Lower leg skin (tissue), 4 donors: ENCODE data around the gene STAP2. TPM values are rescaled to one million over a fixed set of nuclear protein-coding genes. Genes with fewer than 3 reads are reported as not detected.

ENCODE experiments used
- DNase-seq, 2 donors: peaks; one replicate each; pipeline ENCODE4 v3.0.0-alpha.2; 2019; ENCODE audit warnings: low spot score in 2 of 2
- H3K4me3 ChIP-seq: fragments of 200-600 bp; sonication (generic); 2 replicates; pipeline ENCODE4 v1.5.1; 2017; ENCODE audit warnings: mild to moderate bottlenecking, low read depth; ENCODE audit not compliant: poor library complexity, severe bottlenecking
- POLR2A ChIP-seq, 2 donors: fragments of 450-650 bp; IDR thresholded peaks; one replicate each; pipeline ENCODE4 v1.6.1; 2016 to 2017; ENCODE audit warnings: antibody characterized with exemption in 2 of 2, mild to moderate bottlenecking in 1 of 2, moderate library complexity in 1 of 2
- WGBS, 2 donors: methylation state at CpG; one replicate each; pipeline ENCODE4 v1.1.5; 2018; 5-methylcytosine and 5-hydroxymethylcytosine counted together
- intact Hi-C: fragments of 100-400 bp; cut with DNase I; formaldehyde crosslinking; loops from one replicate; pipeline ENCODE4 v1.15.0; 2023; ENCODE audit warnings: low total_unique reads
- total RNA-seq, 4 donors: library from RNA; depleted of rRNA; stranded (reverse); fragments of >200 nt; gene quantifications; one replicate each; pipeline ENCODE4 v1.1.0, GENCODE V29; 2016
- TF ChIP-seq, protein P1 (sequence below), 3 donors: fragments of 450-650 bp; IDR thresholded peaks; one replicate each; pipeline ENCODE4 v1.5.1; 2016; ENCODE audit warnings: antibody characterized with exemption in 3 of 3, mild to moderate bottlenecking in 3 of 3, moderate library complexity in 2 of 3

STAP2 gene
- total RNA-seq, 4 donors from 2014 or later: 78.5 to 159 (median 122) TPM

DNA sequence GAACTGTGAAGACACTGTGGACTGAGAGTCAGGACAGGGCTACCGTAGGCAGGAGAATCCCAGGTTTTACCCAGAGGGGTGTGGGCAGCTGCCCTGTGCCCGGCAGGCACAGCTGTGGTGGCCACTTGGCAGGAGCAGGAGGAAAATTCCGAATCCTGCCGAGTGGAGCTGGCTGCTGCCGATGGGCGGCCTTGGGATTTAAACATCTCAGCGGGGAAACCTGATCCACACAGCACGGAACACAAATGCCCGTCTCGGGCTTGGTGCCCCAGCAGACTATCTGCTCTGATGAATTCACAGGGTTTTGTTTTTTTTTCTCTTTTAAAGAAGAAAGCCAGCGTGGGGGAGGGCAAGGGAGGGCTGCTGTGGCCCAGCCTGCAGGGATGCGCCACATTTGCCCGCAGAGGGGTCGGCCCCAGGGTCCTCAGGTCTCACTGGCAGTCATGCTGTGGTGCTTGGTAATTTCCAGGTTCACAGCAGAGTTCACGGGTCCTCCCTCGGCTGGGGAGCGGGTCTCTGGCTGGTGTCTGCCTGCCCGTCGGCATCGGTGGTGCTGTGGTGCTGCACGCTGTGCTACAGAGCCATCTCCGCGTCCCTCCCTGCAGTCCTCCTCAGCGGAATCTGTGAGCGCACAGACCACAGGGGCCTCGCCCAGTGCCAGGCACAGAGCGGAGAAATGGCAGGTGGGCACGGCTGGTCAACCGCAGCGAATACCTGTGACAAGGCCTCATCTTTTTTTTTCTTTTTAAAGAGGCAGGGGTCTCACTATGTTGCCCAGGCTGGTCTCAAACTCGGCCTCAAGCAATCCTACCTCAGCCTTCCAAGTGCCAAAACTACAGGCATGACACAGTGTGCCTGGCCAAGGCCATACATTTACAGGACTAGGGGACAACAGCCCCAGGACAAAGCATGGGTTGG lies 32.9 kb upstream of the STAP2 start:
- TF ChIP-seq POLR2A (IDR thresholded peaks at IDR 0.05): no peak
- WGBS, 2 donors: 73 to 81% methylated on average over 26 to 31 of the region's 31 CpGs
- peak in 1 of 2 donors; percentile 85 for DNase-seq
- intact Hi-C loops: no loop called here
- no peak overlapping the region for H3K4me3 ChIP-seq

DNA sequence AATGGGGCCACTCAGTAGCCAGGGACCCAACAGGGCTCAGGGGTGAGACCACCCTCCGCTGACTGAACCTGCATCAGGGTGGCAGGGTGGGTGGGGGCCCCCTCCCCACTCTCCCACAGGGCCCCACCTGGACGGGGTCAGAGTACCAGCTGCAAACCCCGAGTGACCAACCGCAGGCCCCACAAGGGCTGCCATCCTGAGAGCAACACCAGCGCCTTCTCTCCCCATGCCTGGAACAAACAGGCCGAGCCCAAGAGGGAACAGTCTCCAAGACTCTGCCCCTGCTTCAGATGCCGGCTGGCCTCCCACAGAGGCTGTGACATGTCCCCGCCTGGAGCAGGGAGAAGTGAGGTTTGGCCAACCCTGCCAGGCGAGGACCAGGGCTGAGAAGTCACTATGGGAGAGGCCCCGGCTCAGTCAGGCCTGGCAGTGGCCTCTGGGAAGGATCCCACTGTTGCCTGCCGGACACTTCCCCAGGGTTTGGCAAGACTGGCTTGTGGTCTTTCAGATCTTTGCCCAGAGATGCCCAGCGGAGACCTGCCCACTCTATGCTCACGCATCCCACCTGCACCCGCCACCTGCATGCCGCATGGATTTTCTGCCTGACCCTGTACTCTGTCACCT lies 31.9 kb upstream of the STAP2 start:
- intact Hi-C loops: no loop called here
- peak in 1 of 2 donors; percentile 83 for DNase-seq
- TF ChIP-seq POLR2A (IDR thresholded peaks at IDR 0.05): no peak
- TF ChIP-seq, protein P1, sequence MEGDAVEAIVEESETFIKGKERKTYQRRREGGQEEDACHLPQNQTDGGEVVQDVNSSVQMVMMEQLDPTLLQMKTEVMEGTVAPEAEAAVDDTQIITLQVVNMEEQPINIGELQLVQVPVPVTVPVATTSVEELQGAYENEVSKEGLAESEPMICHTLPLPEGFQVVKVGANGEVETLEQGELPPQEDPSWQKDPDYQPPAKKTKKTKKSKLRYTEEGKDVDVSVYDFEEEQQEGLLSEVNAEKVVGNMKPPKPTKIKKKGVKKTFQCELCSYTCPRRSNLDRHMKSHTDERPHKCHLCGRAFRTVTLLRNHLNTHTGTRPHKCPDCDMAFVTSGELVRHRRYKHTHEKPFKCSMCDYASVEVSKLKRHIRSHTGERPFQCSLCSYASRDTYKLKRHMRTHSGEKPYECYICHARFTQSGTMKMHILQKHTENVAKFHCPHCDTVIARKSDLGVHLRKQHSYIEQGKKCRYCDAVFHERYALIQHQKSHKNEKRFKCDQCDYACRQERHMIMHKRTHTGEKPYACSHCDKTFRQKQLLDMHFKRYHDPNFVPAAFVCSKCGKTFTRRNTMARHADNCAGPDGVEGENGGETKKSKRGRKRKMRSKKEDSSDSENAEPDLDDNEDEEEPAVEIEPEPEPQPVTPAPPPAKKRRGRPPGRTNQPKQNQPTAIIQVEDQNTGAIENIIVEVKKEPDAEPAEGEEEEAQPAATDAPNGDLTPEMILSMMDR (IDR thresholded peaks at IDR 0.05): no peak
- no peak overlapping the region for H3K4me3 ChIP-seq
- WGBS, 2 donors: 76 to 78% methylated on average over 8 to 13 of the region's 15 CpGs

DNA sequence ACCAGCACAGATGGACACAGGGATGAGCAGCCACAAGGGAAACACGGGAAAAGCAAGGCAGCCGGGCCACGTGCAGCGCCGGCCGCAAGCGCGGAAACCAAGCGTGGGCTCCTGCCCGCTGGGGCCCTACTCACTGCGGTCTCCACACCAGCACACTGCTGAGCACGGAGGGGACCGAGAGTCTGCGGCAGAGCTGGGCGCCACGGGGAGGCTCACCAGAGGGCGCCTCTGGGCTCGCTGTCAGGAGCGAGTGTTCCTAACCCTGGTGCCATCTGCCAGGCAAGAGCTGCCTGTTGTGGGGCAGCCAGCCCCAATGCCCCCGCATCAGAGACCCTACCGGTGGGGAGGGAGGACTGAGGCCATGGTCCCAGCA lies 31.2 kb upstream of the STAP2 start:
- 15 to 45% methylated on average over 12 to 15 of the region's 21 CpGs for WGBS, 2 donors
- DNase-seq: peak in 1 of 2 donors; percentile 92
- intact Hi-C loops: no loop called here
- TF ChIP-seq, protein P1 (IDR thresholded peaks at IDR 0.05): no peak
- no peak for TF ChIP-seq POLR2A (IDR thresholded peaks at IDR 0.05)
- H3K4me3 ChIP-seq: no peak overlapping the region

DNA sequence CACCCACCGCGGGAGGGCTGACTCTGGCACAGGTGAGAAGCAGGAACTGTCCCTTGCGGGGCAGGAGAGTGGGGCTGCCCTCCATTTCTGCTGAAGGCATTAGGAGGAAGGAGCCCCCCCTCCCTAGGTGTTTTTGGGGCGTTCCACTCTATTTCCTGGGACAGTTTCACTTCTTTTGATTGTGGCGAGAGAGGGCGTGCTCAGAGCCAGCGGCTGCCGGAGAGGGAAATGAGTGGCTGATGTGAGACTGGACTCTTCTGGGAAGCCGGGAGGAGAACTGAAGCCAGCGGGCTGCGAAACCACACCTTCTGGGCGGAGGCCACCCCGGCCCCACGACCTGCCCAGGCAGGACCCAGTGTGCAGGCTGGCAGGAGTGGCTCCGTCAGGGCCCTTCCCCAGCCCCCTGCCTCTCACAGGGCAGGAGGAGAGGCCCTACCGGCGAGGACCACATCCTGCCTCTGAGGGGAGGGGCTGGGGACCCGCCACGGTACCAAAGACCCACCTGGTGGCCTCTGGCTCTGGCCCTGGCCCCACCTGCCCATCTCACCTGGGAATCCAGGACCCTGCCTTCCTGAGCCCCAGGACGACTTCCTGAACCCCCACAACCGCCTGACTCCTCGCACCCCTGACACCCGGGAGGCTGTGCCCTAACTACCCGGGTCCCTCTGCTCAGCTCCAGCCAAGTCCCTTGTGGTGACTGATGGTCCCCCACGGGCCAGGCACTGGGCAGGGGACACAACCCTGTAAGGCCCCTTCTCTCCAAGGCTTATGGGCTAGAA lies 30.7 kb upstream of the STAP2 start:
- 24 to 33% methylated on average over 18 to 24 of the region's 25 CpGs for WGBS, 2 donors
- intact Hi-C loops: no loop called here
- TF ChIP-seq POLR2A (IDR thresholded peaks at IDR 0.05): no peak
- TF ChIP-seq, protein P1 (IDR thresholded peaks at IDR 0.05): no peak
- no peak overlapping the region for H3K4me3 ChIP-seq
- peak in 1 of 2 donors; percentile 90 for DNase-seq

DNA sequence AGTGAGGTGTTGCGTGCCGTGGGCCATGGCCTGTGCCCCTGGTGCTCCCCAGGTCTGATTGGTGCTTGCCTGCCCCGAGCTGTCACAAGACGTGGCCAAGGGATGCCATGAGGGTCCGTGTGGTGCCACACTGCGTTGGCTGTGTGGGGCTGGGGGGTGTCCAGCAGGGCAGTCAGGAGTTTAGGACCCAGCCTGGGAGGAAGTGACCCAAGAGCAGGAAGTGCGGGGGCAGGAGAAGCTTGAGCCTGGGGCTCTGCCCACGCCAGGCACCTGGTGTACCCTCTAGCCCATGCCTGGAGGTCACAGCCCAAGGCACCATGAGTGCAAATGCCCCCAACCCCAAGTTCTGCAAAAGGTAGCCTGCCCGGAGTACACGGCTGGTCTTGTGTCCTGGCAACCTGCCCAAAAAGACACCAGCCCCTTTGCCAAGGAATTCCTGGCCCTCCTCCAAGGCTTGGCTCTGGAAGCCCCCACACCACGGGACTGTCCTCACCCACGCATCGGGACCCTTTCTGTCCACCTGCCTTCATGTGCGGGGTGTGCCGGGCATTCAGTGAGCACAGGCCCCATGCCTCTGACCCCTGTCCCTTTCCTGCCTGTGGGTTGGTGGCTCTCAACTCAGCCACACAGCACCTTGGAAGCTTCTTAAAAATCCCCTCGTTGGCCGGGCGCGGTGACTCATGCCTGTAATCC lies 29.6 kb upstream of the STAP2 start:
- 45 to 47% methylated on average over 17 of the region's 19 CpGs for WGBS, 2 donors
- TF ChIP-seq POLR2A (IDR thresholded peaks at IDR 0.05): no peak
- TF ChIP-seq, protein P1 (IDR thresholded peaks at IDR 0.05): no peak
- no peak overlapping the region for H3K4me3 ChIP-seq
- intact Hi-C loops: no loop called here
- peak in 1 of 2 donors; percentile 88 for DNase-seq
